GM21717 (cell line): ENCODE results near the gene VWA5B1.
"Not testable (repeated sequence)": the region's sequence is repeated elsewhere in the genome, so short reads cannot be mapped to it uniquely, and the experiment has no call there.

Experiments used
- ATAC-seq: cut with Tn5 transposase; IDR thresholded peaks from one replicate; pipeline ENCODE4 v1.9.1; 2021; ENCODE audit warnings: mild to moderate bottlenecking, moderate library complexity; ENCODE audit not compliant: unreplicated experiment

The VWA5B1 gene

DNA sequence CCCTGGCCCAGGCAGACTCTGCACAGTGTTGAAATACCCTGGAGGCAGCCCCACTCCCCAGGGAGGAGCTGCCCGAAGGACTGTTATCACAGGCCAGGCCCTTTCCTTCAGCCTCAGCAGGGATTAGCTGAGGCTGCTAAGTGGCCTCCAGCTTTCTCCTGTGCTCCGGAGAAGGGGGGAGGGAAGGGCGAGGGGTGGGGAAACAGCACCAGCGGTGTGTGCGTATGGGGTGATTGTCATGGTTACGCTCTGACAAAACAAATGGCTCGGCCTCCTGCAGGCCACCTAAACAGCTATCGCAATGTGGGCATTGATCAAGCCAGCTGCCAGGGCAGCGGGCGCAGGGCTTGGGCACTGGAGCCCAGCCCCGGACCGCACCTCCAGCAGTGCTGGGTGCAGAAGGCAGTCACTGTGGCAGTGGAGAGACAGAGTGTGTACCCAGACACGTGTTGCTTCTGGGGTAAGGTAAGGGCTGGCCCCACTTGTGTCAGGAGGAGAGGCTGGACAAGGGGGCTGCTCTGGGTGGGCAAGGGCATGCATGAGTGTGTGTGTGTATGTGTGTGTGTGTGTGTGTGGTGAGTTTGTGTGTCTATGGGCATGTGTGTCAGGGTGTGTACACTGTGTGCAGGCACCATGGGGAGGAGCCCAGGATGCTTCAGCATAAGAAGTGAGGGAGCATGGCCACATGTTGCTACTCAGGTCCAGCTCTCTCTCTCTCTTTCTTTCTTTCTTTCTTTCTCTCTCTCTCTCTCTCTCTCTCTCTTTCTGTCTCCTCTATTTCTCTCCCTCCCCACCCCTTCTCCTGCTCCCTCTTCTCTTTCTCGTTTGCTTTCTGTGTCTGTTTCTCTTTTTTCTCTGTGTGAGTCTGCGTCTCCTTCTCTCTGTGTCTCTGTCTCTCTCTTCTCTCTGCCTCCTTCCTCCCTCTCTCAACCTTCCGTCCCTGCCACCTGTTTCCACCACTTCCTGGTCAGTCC lies at the start of gene VWA5B1:
TSS of gene VWA5B1 (plus strand) at position 252 of the 974 bp plus-strand sequence. CDS start 19,727 bp downstream, outside the sequence.
- no peak for ATAC-seq

- ATAC-seq, result no peak
Observed at GRCh38 chr1:20242890-20243479, 47.7 kb upstream of the VWA5B1 start.

DNA sequence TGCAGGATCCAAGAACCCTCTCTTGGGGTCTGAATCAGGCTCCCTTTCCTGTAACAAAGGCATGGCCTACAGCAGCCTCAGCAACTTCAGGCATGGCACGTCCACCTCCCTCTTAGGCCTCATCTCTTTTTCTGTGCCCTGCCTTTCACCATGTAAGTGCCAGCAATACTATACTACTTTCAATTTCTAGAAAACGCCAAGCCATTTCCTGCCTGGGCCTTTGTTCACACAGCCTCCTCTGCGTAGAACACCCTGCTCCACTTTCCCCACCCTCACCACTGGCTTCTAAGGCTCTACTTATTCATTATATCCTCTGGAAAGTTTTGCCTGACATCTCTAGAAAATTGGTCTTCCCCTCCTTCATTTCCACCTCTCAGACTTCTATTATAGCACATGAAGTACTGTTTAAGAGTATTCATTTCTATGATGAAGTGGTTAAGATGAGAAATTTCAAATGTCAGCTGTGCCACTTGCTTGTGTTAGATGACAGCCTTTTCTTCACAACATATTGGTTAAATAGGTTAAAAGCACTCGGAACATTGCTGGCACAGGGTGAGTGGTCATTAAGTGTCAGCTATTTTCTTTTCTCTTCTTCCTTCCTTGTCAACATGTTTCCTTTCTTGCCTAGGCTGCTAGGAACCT lies 41.6 kb upstream of the VWA5B1 start:
- ATAC-seq, result no peak

DNA sequence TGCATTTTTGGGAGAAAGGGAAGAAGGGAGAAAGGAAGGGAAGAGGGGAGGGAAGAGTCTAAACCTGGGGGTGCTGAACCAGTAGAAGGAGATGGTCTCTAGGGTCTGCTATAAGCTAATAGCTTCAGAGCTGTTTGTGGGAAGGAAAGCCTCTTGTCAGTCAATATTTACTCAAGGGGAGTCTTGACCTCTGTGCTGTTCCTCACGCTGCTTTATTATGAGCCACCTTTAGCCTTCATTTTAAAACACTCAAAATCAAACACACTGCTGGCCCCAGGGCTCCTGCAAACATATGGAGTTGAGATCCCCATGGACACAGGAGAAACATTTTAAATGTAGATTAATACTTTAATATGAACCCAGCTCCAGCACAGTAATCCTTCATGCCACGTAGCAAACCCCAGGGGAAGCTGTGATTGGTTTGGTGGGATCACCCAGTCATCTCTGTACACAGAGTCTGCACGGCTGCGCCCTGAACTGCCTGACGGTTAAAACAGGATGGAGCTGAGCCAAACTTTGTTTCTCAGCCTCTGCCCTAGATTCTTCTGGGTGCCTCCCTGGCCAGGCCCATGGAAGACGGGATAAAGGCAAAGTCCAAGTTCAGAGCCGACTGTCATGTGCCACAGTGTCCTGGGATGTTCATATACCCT lies 40.2 kb upstream of the VWA5B1 start:
- no peak for ATAC-seq

DNA sequence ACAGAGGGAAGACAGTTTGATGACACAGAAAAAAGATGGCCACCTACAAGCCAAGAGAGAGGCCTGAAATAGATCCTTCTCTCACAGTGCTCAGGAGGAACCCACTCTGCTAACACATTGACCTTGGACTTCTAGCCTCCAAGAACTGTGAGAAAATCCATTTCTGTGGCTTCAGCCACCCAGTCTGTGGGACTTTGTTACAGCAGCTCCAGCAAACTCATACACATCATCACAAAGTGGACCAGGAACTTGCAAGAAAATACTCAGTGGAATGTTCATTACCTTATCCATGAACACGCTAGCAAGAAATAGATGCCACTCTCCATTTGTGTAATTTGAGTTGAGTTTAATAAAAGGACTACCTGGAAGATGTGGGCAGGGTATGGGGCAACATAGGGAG lies 38.1 kb upstream of the VWA5B1 start:
- ATAC-seq, result no peak

DNA sequence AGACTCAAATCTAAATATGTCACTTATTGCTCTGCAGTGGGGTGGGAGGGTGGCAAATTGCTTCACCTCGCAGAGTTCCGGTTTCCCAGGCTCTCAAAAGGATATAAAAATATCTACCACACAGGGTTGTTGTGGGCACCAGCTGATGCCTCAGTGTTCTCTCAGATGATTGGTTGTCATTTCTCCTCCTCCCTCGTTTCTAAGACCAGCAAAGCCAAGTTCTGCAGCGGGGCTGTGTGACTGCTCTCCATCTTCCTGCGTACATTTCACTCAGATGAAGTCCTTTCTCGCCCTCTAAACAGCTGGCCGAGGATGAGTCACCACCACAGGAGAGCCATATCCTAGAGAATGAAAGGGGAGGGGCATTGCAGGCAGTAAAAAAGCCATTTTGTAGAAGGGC lies 35.0 kb upstream of the VWA5B1 start:
- no peak for ATAC-seq

DNA sequence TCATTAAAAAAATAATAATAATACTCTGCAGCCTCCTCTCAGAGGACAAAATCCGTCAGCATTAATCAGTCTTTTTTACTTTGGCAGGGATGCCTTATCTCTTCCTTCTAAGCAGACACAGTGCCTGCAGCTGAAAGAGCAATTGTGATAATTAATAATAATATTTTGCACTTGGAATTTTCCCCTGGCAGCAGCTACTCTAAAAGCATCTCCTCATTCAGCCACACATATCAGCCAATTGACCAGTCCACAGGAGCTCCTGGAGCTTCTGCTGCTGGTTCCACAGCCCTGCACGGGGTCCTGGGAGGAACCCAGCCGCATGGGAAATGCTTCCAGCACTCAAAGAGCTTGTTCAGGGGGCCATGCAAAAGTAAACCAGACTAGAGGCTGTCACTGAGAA lies 31.0 kb upstream of the VWA5B1 start:
- ATAC-seq, result no peak

DNA sequence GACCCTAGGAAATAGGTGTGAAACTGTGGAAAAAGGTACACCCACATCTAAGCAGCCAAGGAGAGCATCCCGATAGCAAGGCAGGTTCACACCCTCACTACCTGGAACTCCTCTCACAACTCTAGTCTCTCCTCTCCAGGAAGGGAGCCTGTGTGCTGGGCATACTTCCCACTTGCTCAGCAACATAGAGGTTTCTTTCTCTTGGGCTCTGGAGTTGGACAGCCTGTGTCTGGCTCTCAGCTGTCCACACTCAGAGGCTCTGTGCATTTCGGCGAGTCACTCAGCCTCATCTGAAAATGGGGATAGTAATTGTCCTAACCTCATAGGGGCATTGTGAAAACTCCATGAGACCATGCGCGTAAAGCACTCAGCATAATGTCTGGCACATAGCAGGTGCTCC lies 29.6 kb upstream of the VWA5B1 start:
- ATAC-seq, result no peak

- ATAC-seq, result no peak
Observed at GRCh38 chr1:20262810-20263534, 27.7 kb upstream of the VWA5B1 start.

GRCh38 chr1:20265250-20265649 lies 25.4 kb upstream of the VWA5B1 start:
- ATAC-seq, result no peak

GRCh38 chr1:20266141-20266540 lies 24.5 kb upstream of the VWA5B1 start:
- ATAC-seq, result no peak

DNA sequence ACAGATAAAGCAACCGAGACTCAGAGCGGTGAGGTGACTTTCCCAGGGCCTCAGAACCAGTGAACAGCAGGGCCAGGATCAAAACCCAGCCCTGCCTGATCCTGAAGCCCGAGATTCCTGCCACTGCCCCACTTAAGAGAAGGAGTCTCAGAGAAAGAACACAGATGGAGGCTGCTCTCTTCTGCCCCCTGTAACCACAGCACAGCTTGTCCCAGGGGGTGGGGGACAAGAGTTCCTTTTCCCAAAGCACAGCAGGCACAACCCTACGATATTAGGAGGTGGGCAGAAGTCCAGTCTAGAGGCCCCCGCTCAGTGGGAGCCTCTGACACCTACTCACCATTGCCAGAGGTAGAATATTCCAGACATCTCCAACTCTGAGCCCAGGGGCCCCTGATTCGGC lies 24.0 kb upstream of the VWA5B1 start:
- no peak for ATAC-seq

DNA sequence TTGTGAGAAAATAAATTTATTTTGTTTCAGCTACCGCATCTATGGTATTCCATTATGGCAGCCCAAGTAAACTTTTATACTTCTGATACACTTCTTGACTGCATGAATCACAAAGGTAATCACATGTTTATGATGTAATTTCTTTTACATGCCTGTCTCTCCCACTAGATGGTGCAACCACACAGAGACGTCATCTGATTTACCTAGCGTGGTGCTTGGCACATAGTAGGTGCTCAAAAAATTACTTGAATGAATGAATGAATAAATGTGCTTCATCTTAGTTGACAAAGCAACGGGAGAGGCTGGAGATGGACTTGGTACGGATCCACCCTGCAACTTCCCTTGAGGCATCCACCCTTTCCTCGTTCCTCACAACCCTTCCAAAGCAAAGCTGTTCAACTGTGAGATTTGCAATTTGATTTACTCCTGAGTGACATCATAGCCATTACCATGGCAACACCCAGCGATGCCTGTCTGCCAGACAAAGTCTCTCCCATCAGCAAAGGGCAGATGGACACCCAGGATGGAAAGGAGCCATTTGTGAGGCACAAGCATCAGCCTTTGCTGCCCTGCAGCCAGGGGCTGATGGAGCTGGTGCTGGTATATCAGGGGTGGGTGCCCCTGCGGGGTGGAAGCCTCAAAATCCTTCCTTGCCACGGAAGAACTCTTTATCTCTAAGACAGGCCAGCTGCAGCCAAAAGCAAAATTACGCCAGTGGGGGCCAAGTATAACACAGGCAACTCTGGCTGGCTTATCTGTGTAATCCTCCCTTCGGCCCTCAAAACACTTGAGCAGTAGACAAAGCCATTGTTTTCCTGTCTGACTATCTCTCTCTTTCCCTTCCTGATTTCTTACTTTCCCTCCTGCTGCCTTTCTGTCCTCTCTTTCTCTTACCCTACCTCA lies 18.9 kb upstream of the VWA5B1 start:
- ATAC-seq, result no peak

- ATAC-seq, result not testable (repeated sequence)
Observed at GRCh38 chr1:20273716-20274115, 17.0 kb upstream of the VWA5B1 start.

- ATAC-seq, result no peak
Observed at GRCh38 chr1:20275319-20275925, 15.3 kb upstream of the VWA5B1 start.

GRCh38 chr1:20276485-20277159 lies 14.1 kb upstream of the VWA5B1 start:
- ATAC-seq, result no peak

DNA sequence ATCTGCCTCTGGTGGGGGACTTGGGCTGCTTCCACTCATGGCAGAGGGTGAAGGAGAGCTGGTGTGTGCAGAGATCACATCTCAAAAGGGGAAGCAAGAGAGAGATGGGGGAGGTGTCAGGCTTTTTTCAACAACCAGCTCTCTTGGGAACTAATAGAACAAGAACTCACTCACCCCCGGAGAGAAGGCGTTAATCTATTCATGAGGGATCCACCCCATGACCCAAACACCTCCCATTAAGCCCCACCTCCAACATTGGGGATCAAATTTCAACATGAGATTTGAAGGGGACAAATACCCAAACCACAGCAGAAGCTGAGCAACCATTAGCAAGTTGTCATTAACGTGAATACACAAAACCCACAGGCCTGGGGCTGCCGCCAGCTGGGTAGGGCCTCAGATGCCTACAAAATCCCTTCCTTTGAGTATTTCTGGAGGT lies 12.0 kb upstream of the VWA5B1 start:
- ATAC-seq, result no peak

GRCh38 chr1:20279509-20279908 lies 11.2 kb upstream of the VWA5B1 start:
- no peak for ATAC-seq

GRCh38 chr1:20280341-20280740 lies 10.3 kb upstream of the VWA5B1 start:
- no peak for ATAC-seq
